ENCODE results near the gene MYO3B.

Gene MYO3B

GRCh38 chr2:170162271-170162632 lies 15.7 kb upstream of the MYO3B start:
- no peak for DNase-seq (ENCODE audit: low read depth in 1 of 2, low spot score in 1 of 2)

- no peak for DNase-seq (ENCODE audit: low read depth in 1 of 2, low spot score in 1 of 2)
These were observed 14.4 kb upstream of the MYO3B start for GRCh38 chr2:170163411-170164065.

GRCh38 chr2:170165129-170165528 lies 12.8 kb upstream of the MYO3B start:
- DNase-seq (ENCODE audit: low read depth in 1 of 2, low spot score in 1 of 2), result no peak

GRCh38 chr2:170166735-170167134 lies 11.2 kb upstream of the MYO3B start:
- no peak for DNase-seq (ENCODE audit: low read depth in 1 of 2, low spot score in 1 of 2)

GRCh38 chr2:170170281-170171040 lies 7.5 kb upstream of the MYO3B start:
- no peak for DNase-seq (ENCODE audit: low read depth in 1 of 2, low spot score in 1 of 2)

- DNase-seq (ENCODE audit: low read depth in 1 of 2, low spot score in 1 of 2), result no peak
These were observed 1.7 kb upstream of the MYO3B start for GRCh38 chr2:170176212-170176611.

GRCh38 chr2:170180031-170180566 lies 2.2 kb downstream of the MYO3B start:
- no peak for DNase-seq (ENCODE audit: low read depth in 1 of 2, low spot score in 1 of 2)

GRCh38 chr2:170181602-170182001 lies 3.7 kb downstream of the MYO3B start:
- DNase-seq (ENCODE audit: low read depth in 1 of 2, low spot score in 1 of 2), result no peak

GRCh38 chr2:170185319-170185718 lies 7.4 kb downstream of the MYO3B start:
- DNase-seq (ENCODE audit: low read depth in 1 of 2, low spot score in 1 of 2), result no peak

- no peak for DNase-seq (ENCODE audit: low read depth in 1 of 2, low spot score in 1 of 2)
These were observed 11.8 kb downstream of the MYO3B start for GRCh38 chr2:170189757-170190156.

GRCh38 chr2:170190172-170190571 lies 12.2 kb downstream of the MYO3B start:
- DNase-seq (ENCODE audit: low read depth in 1 of 2, low spot score in 1 of 2), result no peak

GRCh38 chr2:170191166-170191866 lies 13.4 kb downstream of the MYO3B start:
- DNase-seq (ENCODE audit: low read depth in 1 of 2, low spot score in 1 of 2), result no peak

GRCh38 chr2:170196963-170197362 lies 19.0 kb downstream of the MYO3B start:
- DNase-seq (ENCODE audit: low read depth in 1 of 2, low spot score in 1 of 2), result no peak

- no peak for DNase-seq (ENCODE audit: low read depth in 1 of 2, low spot score in 1 of 2)
These were observed 23.3 kb downstream of the MYO3B start for GRCh38 chr2:170201275-170201674.

GRCh38 chr2:170201734-170202393 lies 23.9 kb downstream of the MYO3B start:
- no peak for DNase-seq (ENCODE audit: low read depth in 1 of 2, low spot score in 1 of 2)

GRCh38 chr2:170202437-170202836 lies 24.5 kb downstream of the MYO3B start:
- no peak for DNase-seq (ENCODE audit: low read depth in 1 of 2, low spot score in 1 of 2)

- DNase-seq (ENCODE audit: low read depth in 1 of 2, low spot score in 1 of 2), result no peak
These were observed 26.5 kb downstream of the MYO3B start for GRCh38 chr2:170204298-170204951.

GRCh38 chr2:170206246-170206645 lies 28.3 kb downstream of the MYO3B start:
- DNase-seq (ENCODE audit: low read depth in 1 of 2, low spot score in 1 of 2), result no peak

- DNase-seq (ENCODE audit: low read depth in 1 of 2, low spot score in 1 of 2), result no peak
These were observed 29.0 kb downstream of the MYO3B start for GRCh38 chr2:170206805-170207407.

GRCh38 chr2:170207901-170208300 lies 30.0 kb downstream of the MYO3B start:
- no peak for DNase-seq (ENCODE audit: low read depth in 1 of 2, low spot score in 1 of 2)

GRCh38 chr2:170208967-170209366 lies 31.0 kb downstream of the MYO3B start:
- DNase-seq (ENCODE audit: low read depth in 1 of 2, low spot score in 1 of 2), result no peak

Measured in activated T-helper 1 cell treated with anti-CD3 and anti-CD28 coated beads, Interleukin-2, amount 50 U/mL, for 16 hours (primary cell).